GM19438 (cell line): Measurements from ENCODE around the gene KIAA1671.

Experiments used
- ATAC-seq: cut with Tn5 transposase; IDR thresholded peaks from one replicate; pipeline ENCODE4 v1.9.1; 2021; ENCODE audit warnings: low read depth; ENCODE audit not compliant: unreplicated experiment

Gene KIAA1671

DNA sequence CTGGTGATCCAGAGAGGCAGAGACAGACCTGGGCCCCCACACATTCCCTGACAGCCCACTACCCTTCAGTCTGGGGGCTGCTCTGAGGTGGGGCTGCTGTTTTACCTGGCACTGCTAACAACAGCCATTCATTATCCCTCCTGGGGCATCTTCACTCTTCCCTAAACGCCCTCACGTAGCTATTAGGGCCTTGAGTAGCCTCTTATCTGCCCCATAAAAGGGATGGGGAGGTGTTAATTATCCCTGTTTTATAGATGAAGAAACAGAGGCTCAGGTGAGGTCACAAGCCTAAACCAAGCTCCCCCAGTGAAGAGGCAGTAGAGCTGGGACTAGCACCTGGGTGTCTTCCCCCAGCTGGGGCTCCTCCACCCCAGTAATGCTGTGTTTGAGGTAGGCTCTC lies 79.5 kb downstream of the KIAA1671 start:
- no peak for ATAC-seq

DNA sequence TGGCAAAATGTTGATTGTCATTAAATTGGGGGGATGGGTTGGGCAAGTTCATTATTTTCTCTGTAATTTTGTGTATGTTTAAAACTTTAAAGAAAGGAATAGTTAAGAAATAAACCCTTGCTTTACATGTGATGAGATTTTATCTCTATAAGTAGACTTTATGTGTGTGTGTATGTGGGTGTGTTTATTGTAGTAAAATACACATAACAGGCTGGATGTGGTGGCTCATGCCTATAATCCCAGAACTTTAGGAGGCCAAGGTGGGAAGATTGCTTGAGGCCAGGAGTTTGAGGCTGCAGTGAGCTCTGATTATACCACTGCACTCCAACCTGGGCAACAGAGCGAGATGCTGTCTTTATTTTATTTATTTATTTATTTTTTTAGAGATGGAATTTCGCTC lies 83.2 kb downstream of the KIAA1671 start:
- no peak for ATAC-seq

DNA sequence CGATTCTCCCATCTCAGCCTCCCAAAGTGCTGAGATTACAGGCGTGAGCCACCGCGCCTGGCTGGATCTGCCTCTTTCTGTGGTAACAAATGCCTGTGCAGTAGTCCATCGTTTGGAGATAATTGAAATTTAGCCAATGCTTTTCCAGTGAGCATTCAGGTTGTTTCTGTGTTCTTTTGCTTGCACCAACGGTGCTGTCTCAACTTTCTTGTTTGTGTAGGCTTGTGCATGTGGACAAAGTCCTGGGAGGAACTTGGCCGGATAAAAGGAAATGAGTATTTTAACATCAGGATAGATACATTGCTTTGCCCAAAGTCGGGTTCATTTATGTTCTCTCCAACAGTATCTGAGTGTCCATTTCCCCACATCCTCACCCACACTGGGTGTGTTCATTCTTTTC lies 85.7 kb downstream of the KIAA1671 start:
- ATAC-seq = no peak

GRCh38 chr22:25038771-25039170 lies 86.3 kb downstream of the KIAA1671 start:
- no peak for ATAC-seq

DNA sequence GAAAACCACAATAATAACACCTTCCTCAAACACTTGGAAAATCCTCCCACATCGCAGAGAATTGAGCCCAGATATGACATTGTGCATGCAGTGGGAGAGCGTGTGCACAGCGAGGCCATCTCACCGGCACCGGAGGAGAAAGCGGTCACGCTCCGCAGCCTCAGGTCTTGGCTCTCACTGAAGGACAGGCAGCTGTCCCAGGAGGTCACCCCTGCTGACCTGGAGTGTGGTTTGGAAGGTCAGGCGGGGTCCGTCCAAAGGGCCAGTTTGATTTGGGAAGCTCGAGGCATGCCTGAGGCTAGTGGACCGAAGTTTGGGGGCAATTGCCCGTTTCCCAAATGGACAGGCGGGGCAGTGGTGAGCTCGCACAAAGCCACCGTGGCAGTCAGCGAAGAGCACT lies 86.7 kb downstream of the KIAA1671 start:
- ATAC-seq = no peak

DNA sequence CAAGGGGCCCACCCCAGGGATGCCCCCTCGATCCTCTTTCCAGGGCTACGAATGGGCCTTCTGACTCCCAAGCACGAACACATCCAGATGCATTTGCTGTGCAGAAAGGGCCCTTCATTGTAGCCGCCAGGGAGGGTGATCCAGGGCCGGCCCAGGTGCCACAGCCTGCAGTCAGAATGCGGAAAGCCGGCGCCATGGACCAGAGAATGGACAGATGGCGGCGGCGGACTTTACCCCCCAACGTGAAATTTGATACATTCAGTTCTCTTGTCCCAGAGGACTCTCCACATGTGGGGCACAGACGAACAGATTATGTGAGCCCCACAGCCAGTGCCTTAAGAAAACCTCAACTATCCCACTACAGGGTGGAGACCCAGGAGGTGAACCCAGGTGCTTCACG lies 87.2 kb downstream of the KIAA1671 start:
- no peak for ATAC-seq

DNA sequence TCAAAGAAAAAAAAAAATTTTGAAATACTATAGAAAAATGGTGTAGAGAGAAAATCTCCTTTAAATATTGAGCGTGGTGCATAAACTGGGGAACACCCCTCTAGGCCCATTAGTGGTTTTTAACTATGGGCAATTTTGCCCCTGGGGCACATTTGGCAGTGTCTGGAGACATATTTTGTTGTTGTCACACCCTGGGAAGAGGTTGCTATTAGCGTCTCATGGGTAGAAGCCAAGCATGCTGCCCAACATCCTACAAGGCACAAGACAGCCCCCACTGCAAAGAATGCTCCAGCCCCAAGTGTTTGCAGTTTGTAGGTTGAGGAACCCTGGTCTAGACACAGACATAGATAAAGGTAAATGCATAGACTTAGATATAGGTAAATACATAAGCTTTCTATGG lies 92.6 kb downstream of the KIAA1671 start:
- no peak for ATAC-seq

- no peak for ATAC-seq
Measured at GRCh38 chr22:25048071-25048470, 95.6 kb downstream of the KIAA1671 start.

DNA sequence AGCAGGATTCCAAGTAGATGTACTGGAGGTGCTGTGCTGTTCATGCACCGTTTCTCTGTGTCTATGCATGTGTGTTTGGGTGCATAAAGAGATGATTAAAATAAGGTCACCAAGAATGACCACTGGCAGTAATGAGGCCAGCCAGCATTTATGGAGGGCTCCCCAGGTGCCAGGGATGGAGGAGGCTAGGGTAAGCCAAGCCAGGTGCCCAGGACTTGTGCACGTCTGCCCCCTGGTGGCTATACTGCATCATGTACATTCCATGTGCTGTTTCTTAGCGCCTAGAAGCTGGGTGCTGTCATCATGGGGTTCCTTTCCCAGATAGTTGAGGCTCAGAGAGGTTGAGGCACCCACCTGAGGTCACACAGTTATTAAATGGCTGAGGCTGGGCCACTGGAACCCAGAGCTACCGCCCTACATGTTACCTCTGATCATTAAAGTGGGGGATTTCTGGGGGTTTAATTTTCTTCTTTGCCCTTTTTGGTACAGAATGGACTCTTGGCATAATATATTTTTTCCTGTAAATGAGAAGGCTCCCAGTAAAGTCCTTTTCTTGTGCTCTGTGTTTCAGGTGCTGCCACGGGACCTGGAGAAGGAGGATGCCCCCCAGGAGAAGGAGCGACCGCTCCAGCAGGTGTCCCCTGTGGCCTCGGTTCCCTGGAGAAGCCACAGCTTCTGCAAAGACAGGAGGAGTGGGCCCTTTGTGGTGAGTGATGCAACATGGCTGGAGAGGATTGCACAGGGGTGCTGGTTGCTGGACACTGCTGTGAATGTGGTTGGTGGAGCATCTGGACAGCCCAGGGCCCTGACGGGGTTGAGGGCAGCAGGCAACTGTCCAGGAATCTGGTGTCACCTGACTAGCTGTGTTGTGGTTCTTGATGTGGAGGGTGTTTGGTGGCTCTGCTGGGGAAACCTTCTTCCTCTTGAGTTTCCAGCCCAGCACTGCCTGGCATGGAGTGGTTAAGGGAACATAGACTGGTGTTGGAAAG lies 96.4 kb downstream of the KIAA1671 start:
- ATAC-seq = no peak

- no peak for ATAC-seq
Measured at GRCh38 chr22:25049770-25050169, 97.3 kb downstream of the KIAA1671 start.

- ATAC-seq = no peak
Measured at GRCh38 chr22:25050566-25050965, 98.0 kb downstream of the KIAA1671 start.

- ATAC-seq = no peak
Measured at GRCh38 chr22:25051073-25051472, 98.6 kb downstream of the KIAA1671 start.

DNA sequence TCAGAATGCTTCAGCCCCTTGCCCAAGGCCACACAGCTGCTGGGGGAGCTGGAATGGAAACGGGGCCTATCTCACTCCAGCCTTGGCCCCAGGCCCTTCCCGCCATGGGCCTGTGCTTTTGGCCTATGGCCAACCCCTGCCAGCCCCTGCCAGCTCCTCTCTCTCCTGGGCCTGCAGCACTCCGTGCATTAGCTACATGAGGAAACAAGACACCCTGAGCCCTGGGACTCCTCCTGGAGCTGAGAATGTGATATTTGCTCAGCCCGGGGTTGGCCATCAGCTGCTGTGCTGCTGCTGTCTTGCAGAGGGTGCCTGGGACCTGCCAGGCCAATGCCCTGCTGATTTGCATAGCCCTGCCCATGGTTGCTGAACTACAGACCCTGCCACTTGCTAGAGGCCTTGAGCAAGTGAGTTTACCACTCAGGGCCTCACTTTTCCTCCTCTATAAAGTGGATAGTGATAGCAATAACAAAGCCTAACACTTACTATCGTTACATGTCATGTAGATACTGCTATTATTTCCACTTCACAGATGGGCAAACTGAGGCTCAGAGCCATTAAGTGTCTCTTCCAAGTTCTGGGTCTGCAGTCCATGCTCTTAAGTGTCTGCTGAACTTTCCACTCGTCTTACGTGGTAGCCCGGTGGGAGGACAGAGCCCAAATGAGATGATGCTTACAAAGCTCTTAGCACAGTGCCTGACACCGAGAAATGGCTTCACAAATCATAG lies 99.6 kb downstream of the KIAA1671 start:
- no peak for ATAC-seq

DNA sequence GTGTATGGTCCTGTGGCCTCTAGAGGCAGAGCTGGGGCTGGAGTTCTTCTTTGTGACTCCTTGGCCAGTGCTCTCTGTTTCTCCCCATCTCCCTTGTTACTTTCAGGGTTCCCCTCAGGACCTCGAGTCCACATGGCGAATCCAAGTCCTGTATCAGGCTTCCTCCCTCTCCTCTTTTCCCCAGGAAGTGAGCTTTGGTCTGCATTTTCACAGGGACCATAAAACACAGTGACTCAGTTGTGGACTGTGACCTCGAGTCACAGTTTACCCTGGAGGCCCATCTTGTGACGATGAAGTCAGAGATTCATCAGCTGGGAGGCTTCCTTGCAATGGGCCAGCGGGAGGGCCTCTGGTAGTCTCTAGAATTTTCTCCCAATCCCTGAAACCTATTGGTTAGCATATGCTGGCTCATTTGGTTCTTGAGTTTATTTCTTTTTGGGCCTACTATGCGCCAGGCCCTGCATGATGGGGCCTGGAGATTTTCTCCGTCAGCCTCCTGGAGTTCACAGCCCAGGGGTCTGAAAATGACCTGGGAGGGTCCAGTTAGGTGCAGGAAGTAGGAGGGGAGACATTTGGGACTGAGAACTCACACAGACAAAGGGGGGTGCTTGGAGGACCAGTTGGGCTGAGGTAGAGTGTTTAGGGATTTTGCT lies 100.8 kb downstream of the KIAA1671 start:
- ATAC-seq = no peak

GRCh38 chr22:25054943-25055511 lies 102.5 kb downstream of the KIAA1671 start:
- ATAC-seq = no peak

DNA sequence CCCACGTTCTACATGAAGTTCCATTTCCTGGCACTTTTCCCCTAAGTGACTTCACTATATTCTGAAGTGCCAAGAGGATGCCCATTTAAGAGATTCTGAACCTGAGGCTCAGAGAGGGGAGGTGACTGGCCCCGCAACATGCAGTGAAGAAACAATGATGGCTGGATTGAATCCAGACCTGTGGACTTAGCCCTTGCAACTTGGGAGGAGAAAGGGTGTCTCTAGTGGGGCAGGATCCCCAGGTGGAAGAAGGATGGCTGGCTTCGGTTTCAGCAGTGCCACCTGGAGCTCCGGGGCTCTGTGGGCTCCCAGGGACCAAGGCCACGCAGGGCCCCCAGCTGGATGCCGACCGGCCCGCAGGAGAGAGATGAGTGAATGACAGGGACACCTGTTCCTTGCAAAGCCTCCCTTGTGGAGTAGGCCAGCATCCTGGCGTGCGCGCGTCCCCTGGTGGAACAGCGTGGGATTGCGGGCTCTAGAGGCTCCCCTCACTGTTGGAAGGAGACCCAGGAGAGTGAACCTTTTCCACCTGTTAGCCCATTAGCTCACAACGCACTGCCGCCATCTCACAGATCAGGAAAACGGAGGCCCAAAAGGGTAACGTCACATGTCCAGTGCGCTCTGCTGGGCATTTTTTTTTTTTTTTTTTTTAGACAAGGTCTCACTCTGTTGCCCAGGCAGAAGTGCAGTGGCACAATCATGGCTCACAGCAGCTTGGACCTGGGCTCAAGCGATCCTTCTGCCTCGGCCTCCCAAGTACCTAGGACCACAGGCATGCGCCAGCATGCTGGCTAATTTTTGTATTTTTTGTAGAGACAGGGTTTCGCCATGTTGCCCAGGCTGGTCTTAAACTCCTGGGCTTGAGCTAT lies 104.7 kb downstream of the KIAA1671 start:
- ATAC-seq = no peak

- ATAC-seq = no peak
Measured at GRCh38 chr22:25059438-25059837, 106.9 kb downstream of the KIAA1671 start.

DNA sequence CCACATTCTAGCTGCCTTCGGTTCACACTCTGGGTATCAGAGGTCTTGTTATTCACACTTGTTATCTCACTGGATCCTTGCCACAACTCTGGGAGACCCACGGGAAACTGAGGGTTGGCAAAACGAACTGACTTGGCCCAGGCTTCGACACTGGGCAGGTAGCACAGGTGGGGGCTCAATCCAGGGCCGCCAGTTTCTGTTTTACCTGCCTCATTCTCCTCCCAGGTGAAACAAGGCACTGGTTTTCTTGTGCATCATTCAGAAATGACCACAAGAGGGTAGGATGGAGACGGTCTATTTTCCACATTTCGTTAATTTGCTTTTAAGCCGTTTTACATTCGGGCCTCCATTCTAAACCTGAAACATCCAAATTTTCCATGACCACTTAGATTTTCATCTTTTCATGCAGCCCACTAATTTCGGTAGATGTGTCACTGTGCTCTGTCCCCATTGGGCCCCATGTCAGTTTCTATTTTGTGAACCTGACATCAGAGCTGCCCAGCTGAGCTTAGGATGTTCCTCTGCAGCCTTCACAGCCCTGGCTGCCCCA lies 108.1 kb downstream of the KIAA1671 start:
- no peak for ATAC-seq

GRCh38 chr22:25061134-25061533 lies 108.6 kb downstream of the KIAA1671 start:
- no peak for ATAC-seq
